Activated T-cell treated with anti-CD3 and anti-CD28 coated beads, Interleukin-2, amount 50 U/mL, for 4 hours (primary cell): Measurements from ENCODE around the gene ENKUR. TPM values are rescaled to one million over a fixed set of nuclear protein-coding genes. Genes with fewer than 3 reads are reported as not detected.

ENCODE experiments used
- total RNA-seq, 3 donors: library from RNA; stranded (reverse); gene quantifications; one replicate each; pipeline ENCODE4 v1.2.1, GENCODE V29; 2021

The ENKUR gene
- total RNA-seq, 3 donors from 2014 or later, result not detected

Other genes with a start within 250 kb of the ENKUR start
- under 1 TPM; 0.16 to 0.47 (median 0.46) TPM for gene PRTFDC1, start 63.6 kb downstream of the ENKUR start, total RNA-seq
- gene THNSL1, start 454 bp upstream of the ENKUR start, total RNA-seq, result 1 to 10 TPM; 3.4 to 4.8 (median 4.0) TPM
- not detected for gene GPR158, start 158.8 kb upstream of the ENKUR start, total RNA-seq